GM23248 (cell line): ENCODE data around the gene MDN1.

Experiments used
- EZH2 ChIP-seq: fragments of 200-600 bp; sonication (generic); IDR thresholded peaks from 2 replicates; pipeline ENCODE4 v1.6.1; 2018; ENCODE audit warnings: antibody characterized with exemption, mild to moderate bottlenecking; ENCODE audit not compliant: insufficient read depth, poor library complexity, severe bottlenecking
- EZH2phosphoT487 ChIP-seq: fragments of 200-600 bp; sonication (generic); IDR thresholded peaks from 2 replicates; pipeline ENCODE4 v1.6.1; 2018; ENCODE audit warnings: antibody characterized with exemption, moderate library complexity, mild to moderate bottlenecking, low read depth; ENCODE audit not compliant: insufficient read depth

GRCh38 chr6:89799096-89799495 lies 20.5 kb downstream of the MDN1 start:
- TF ChIP-seq EZH2 (no peak), EZH2phosphoT487 (no peak)
